ENCODE data around the gene CD27.

CD27 gene

GRCh38 chr12:6434205-6435140 lies 10.3 kb upstream of the CD27 start:
- DNase-seq (ENCODE audit: low read depth in 3 of 3), result no peak

- no peak for DNase-seq (ENCODE audit: low read depth in 3 of 3)
Observed at GRCh38 chr12:6435961-6436715, 8.6 kb upstream of the CD27 start.

- no peak for DNase-seq (ENCODE audit: low read depth in 3 of 3)
Observed at GRCh38 chr12:6437586-6437985, 7.2 kb upstream of the CD27 start.

- no peak for DNase-seq (ENCODE audit: low read depth in 3 of 3)
Observed at GRCh38 chr12:6438345-6438744, 6.4 kb upstream of the CD27 start.

GRCh38 chr12:6440391-6440790 lies 4.4 kb upstream of the CD27 start:
- no peak for DNase-seq (ENCODE audit: low read depth in 3 of 3)

GRCh38 chr12:6442836-6443235 lies 1.9 kb upstream of the CD27 start:
- no peak for DNase-seq (ENCODE audit: low read depth in 3 of 3)

- peak in 1 of 3 experiments; percentile 63 for DNase-seq (ENCODE audit: low read depth in 3 of 3)
Observed at GRCh38 chr12:6443361-6443983, 1.3 kb upstream of the CD27 start.

GRCh38 chr12:6444031-6444430 lies 724 bp upstream of the CD27 start:
- no peak for DNase-seq (ENCODE audit: low read depth in 3 of 3)

GRCh38 chr12:6450091-6450868 lies 5.5 kb downstream of the CD27 start:
- no peak for DNase-seq (ENCODE audit: low read depth in 3 of 3)

- DNase-seq (ENCODE audit: low read depth in 3 of 3), result no peak
Observed at GRCh38 chr12:6450869-6451347, 6.2 kb downstream of the CD27 start.

GRCh38 chr12:6451348-6452244 lies 6.8 kb downstream of the CD27 start, which contains the start of gene TAPBPL:
Gene TAPBPL (plus strand): TSS chr12:6452042. CDS start chr12:6452249, 207 bp downstream.
- DNase-seq (ENCODE audit: low read depth in 3 of 3), result peak; percentile 64 to 77 (median 67)

- no peak for DNase-seq (ENCODE audit: low read depth in 3 of 3)
Observed at GRCh38 chr12:6452245-6452943, 7.6 kb downstream of the CD27 start.

- DNase-seq (ENCODE audit: low read depth in 3 of 3), result no peak
Observed at GRCh38 chr12:6452944-6453630, 8.3 kb downstream of the CD27 start.

GRCh38 chr12:6457220-6457945 lies 12.6 kb downstream of the CD27 start:
- DNase-seq (ENCODE audit: low read depth in 3 of 3), result no peak

GRCh38 chr12:6458281-6459003 lies 13.7 kb downstream of the CD27 start:
- DNase-seq (ENCODE audit: low read depth in 3 of 3), result no peak

GRCh38 chr12:6459004-6459337 lies 14.2 kb downstream of the CD27 start:
- no peak for DNase-seq (ENCODE audit: low read depth in 3 of 3)

- DNase-seq (ENCODE audit: low read depth in 3 of 3), result no peak
Observed at GRCh38 chr12:6460751-6461371, 16.1 kb downstream of the CD27 start.

All from stimulated activated CD4-positive, alpha-beta T cell treated with anti-CD3 and anti-CD28 coated beads, TNF-alpha, amount 100 ng/mL, for 24 hours (primary cell).